AG04449 (cell line): ENCODE measurements around the gene FHOD3.

Experiments
- CTCF ChIA-PET: fragments of 350-600 bp; formaldehyde crosslinking; extraction: SDS; loops from one replicate; lab custom pipeline; 2021; ENCODE audit warnings: antibody characterized with exemption; lab: Yijun Ruan, JAX
- POLR2A ChIA-PET: fragments of 400-600, 350-600 bp; formaldehyde crosslinking; extraction: SDS; loops from one replicate; lab custom pipeline; 2020; ENCODE audit warnings: antibody characterized with exemption, inconsistent platforms; lab: Yijun Ruan, JAX
- DNase-seq: peaks from one replicate; pipeline ENCODE4 v3.0.0-alpha.2; 2010; ENCODE audit warnings: low read depth, low spot score
- H3K4me3 ChIP-seq: 2 replicates; pipeline ENCODE4 v1.5.1; 2011; ENCODE audit warnings: low read depth, mild to moderate bottlenecking, control low read depth, low read length
- CTCF ChIP-seq: IDR thresholded peaks from one replicate; pipeline ENCODE4 v1.5.1; 2011; ENCODE audit warnings: mild to moderate bottlenecking, moderate library complexity, low read length, control low read depth, inconsistent platforms; ENCODE audit not compliant: insufficient read depth; ENCODE audit errors: missing control alignments

FHOD3 gene

GRCh38 chr18:36264283-36264682 lies 33.2 kb upstream of the FHOD3 start:
- CTCF ChIA-PET: interaction anchor here (0.7 to 1.6 kb wide), 3 partner anchors 15 to 168 kb away, joined by 3 to 7 read pairs (median 5); no protein-coding TSS in a partner anchor
- H3K4me3 ChIP-seq: no peak overlapping the region
- no peak for DNase-seq
- TF ChIP-seq CTCF: no peak
- POLR2A ChIA-PET: interaction anchor here (1.0 kb wide), 1 partner anchor 9 kb away, joined by 3 read pairs; no protein-coding TSS in a partner anchor

GRCh38 chr18:36265015-36265414 lies 32.5 kb upstream of the FHOD3 start:
- no peak for DNase-seq
- no peak for TF ChIP-seq CTCF
- no peak overlapping the region for H3K4me3 ChIP-seq
- POLR2A ChIA-PET: interaction anchor here (1.0 kb wide), 1 partner anchor 10 kb away, joined by 3 read pairs; no protein-coding TSS in a partner anchor
- CTCF ChIA-PET: interaction anchor here (0.7 to 1.6 kb wide), 3 partner anchors 14 to 169 kb away, joined by 3 to 7 read pairs (median 5); no protein-coding TSS in a partner anchor

- no peak for TF ChIP-seq CTCF
- CTCF ChIA-PET: no interaction called here
- no peak for DNase-seq
- H3K4me3 ChIP-seq: no peak overlapping the region
- POLR2A ChIA-PET: no interaction called here
Observed at GRCh38 chr18:36269157-36269556, 28.4 kb upstream of the FHOD3 start.

- POLR2A ChIA-PET: no interaction called here
- TF ChIP-seq CTCF: no peak
- CTCF ChIA-PET: interaction anchor here (1.1 to 1.9 kb wide), 3 partner anchors 13 to 173 kb away, joined by 3 to 5 read pairs (median 3); no protein-coding TSS in a partner anchor
- no peak for DNase-seq
- no peak overlapping the region for H3K4me3 ChIP-seq
Observed at GRCh38 chr18:36271153-36271552, 26.4 kb upstream of the FHOD3 start.

- POLR2A ChIA-PET: no interaction called here
- no peak overlapping the region for H3K4me3 ChIP-seq
- CTCF ChIA-PET: interaction anchor here (0.9 to 2.3 kb wide), 3 partner anchors 11 to 178 kb away, joined by 3 to 12 read pairs (median 4); no protein-coding TSS in a partner anchor
- no peak for TF ChIP-seq CTCF
- no peak for DNase-seq
Observed at GRCh38 chr18:36273347-36273746, 24.2 kb upstream of the FHOD3 start.

- ChIA-PET POLR2A (no interaction called here), CTCF (interaction anchor here (0.9 to 2.3 kb wide), 3 partner anchors 10 to 178 kb away, joined by 3 to 12 read pairs (median 4); no protein-coding TSS in a partner anchor)
- DNase-seq: no peak
- no peak for TF ChIP-seq CTCF
- H3K4me3 ChIP-seq: no peak overlapping the region
Observed at GRCh38 chr18:36274083-36274715, 23.3 kb upstream of the FHOD3 start.
